Measurements from ENCODE around the gene SUCO.
"Not testable (repeated sequence)": the region's sequence is repeated elsewhere in the genome, so short reads cannot be mapped to it uniquely, and the experiment has no call there.

Gene SUCO

GRCh38 chr1:172566196-172566997 is 33.4 kb downstream of the SUCO start:
- no peak for DNase-seq

- DNase-seq, result no peak
Measured at GRCh38 chr1:172567720-172568119, 34.8 kb downstream of the SUCO start.

GRCh38 chr1:172574080-172574479 is 41.1 kb downstream of the SUCO start:
- no peak for DNase-seq

GRCh38 chr1:172578586-172578985 is 45.6 kb downstream of the SUCO start:
- DNase-seq, result no peak

- DNase-seq, result no peak
Measured at GRCh38 chr1:172581273-172581672, 48.3 kb downstream of the SUCO start.

- no peak for DNase-seq
Measured at GRCh38 chr1:172581779-172582178, 48.8 kb downstream of the SUCO start.

GRCh38 chr1:172582889-172583288 is 49.9 kb downstream of the SUCO start:
- DNase-seq, result no peak

GRCh38 chr1:172585348-172585747 is 52.4 kb downstream of the SUCO start:
- no peak for DNase-seq

- no peak for DNase-seq
Measured at GRCh38 chr1:172585861-172586260, 52.9 kb downstream of the SUCO start.

GRCh38 chr1:172588296-172589291 is 55.6 kb downstream of the SUCO start:
- DNase-seq, result no peak

- DNase-seq, result no peak
Measured at GRCh38 chr1:172589553-172589952, 56.6 kb downstream of the SUCO start.

- not testable (repeated sequence) for DNase-seq
Measured at GRCh38 chr1:172591429-172591828, 58.5 kb downstream of the SUCO start.

GRCh38 chr1:172595066-172595465 is 62.1 kb downstream of the SUCO start:
- not testable (repeated sequence) for DNase-seq

GRCh38 chr1:172596782-172597181 is 63.8 kb downstream of the SUCO start:
- DNase-seq, result not testable (repeated sequence)

- no peak for DNase-seq
Measured at GRCh38 chr1:172599912-172600311, 67.0 kb downstream of the SUCO start.

GRCh38 chr1:172600615-172601014 is 67.7 kb downstream of the SUCO start:
- DNase-seq, result no peak

- no peak for DNase-seq
Measured at GRCh38 chr1:172601046-172601630, 68.2 kb downstream of the SUCO start.

- no peak for DNase-seq
Measured at GRCh38 chr1:172602706-172603105, 69.8 kb downstream of the SUCO start.

- DNase-seq, result no peak
Measured at GRCh38 chr1:172603816-172604215, 70.9 kb downstream of the SUCO start.

- no peak for DNase-seq
Measured at GRCh38 chr1:172605641-172606040, 72.7 kb downstream of the SUCO start.

GRCh38 chr1:172607145-172607544 is 74.2 kb downstream of the SUCO start:
- DNase-seq, result no peak

GRCh38 chr1:172608098-172608601 is 75.2 kb downstream of the SUCO start:
- DNase-seq, result no peak

GRCh38 chr1:172609528-172609927 is 76.6 kb downstream of the SUCO start:
- no peak for DNase-seq
